K562 (cell line): ENCODE measurements around the gene USF2. TPM values are rescaled to one million over a fixed set of nuclear protein-coding genes. Genes with fewer than 3 reads are reported as not detected.

Source experiments
- BRF2 ChIP-seq: IDR thresholded peaks from 3 replicates; pipeline ENCODE4 v1.6.1; 2011; ENCODE audit warnings: borderline replicate concordance, mild to moderate bottlenecking; ENCODE audit not compliant: insufficient read length, insufficient read depth
- CBFA2T2 ChIP-seq: fragments of 450-650 bp; conservative IDR thresholded peaks from 2 replicates; pipeline ENCODE4 v1.6.1; 2017; ENCODE audit warnings: mild to moderate bottlenecking
- ETS1 ChIP-seq: conservative IDR thresholded peaks from 2 replicates; pipeline ENCODE4 v1.6.1; 2011; ENCODE audit warnings: low read depth, mild to moderate bottlenecking, low read length; ENCODE audit not compliant: control insufficient read depth
- HDAC8 ChIP-seq: fragments of 450-650 bp; IDR thresholded peaks from 2 replicates; pipeline ENCODE4 v1.6.1; 2016; ENCODE audit warnings: mild to moderate bottlenecking, missing genetic modification characterization, moderate library complexity, missing compliant biosample characterization
- MTA3 ChIP-seq: fragments of 450-650 bp; formaldehyde crosslinking; IDR thresholded peaks from 2 replicates; pipeline ENCODE4 v1.6.1; 2017; ENCODE audit warnings: mild to moderate bottlenecking, borderline replicate concordance
- NFIX ChIP-seq: fragments of 250-450 bp; sonication (Bioruptor Pico); IDR thresholded peaks from 2 replicates; pipeline ENCODE4 v1.4.0; 2020; ENCODE audit warnings: low read depth, mild to moderate bottlenecking, moderate library complexity
- PRDM10 ChIP-seq: fragments of 450-650 bp; IDR thresholded peaks from 2 replicates; pipeline ENCODE4 v1.6.1; 2018; ENCODE audit not compliant: partially characterized antibody
- PURB ChIP-seq: sonication (generic); formaldehyde crosslinking; IDR thresholded peaks from 2 replicates; pipeline ENCODE4 v1.9.0; 2021; ENCODE audit warnings: low read depth, mild to moderate bottlenecking, missing genetic modification reagents
- RBM14 ChIP-seq: fragments of 200-400 bp; formaldehyde crosslinking; IDR thresholded peaks from 2 replicates; pipeline ENCODE4 v1.6.1; 2018; ENCODE audit warnings: low read depth, mild to moderate bottlenecking, low read length, moderate library complexity, borderline replicate concordance; ENCODE audit not compliant: insufficient read depth
- TCF7 ChIP-seq: sonication (generic); IDR thresholded peaks from 2 replicates; pipeline ENCODE4 v1.6.1; 2016; ENCODE audit warnings: antibody characterized with exemption, borderline replicate concordance
- THRA ChIP-seq: fragments of 450-650 bp; IDR thresholded peaks from 2 replicates; pipeline ENCODE4 v1.6.1; 2017; ENCODE audit warnings: mild to moderate bottlenecking, moderate library complexity
- ZC3H4 ChIP-seq: sonication (generic); formaldehyde crosslinking; IDR thresholded peaks from 2 replicates; pipeline ENCODE4 v1.9.0; 2021; ENCODE audit warnings: missing genetic modification reagents, borderline replicate concordance
- polyA plus RNA-seq, 8 experiments: library from polyadenylated mRNA; depleted of rRNA in 4 of 8; stranded (reverse) in 5 of 8; unstranded in 3 of 8; fragments of >200 nt; fragmentation: Nextera tagmentation in 2 of 8; fragmentation: Illumina TruSeq in 1 of 8; extraction: Ambion mirVana in 2 of 8; extraction: Trizol in 1 of 8; gene quantifications; 2 replicates each; pipeline versions ENCODE4 v1.2.1 to v1.2.3, GENCODE V29; 2011 to 2014; ENCODE audit warnings: inconsistent platforms in 1 of 8, missing spikeins in 1 of 8
- total RNA-seq, 7 experiments: library from RNA; depleted of rRNA in 6 of 7; stranded (reverse); fragments of >200 nt in 6 of 7; fragmentation: Illumina TruSeq in 2 of 7; extraction: Trizol in 2 of 7; gene quantifications; 2 replicates each; pipeline versions ENCODE4 v1.2.1 to v1.2.3, GENCODE V29; 2011 to 2021; ENCODE audit warnings: low replicate concordance in 1 of 7
- TF ChIP-seq, protein P1 (sequence below), 3 experiments: IDR thresholded peaks in 2 of 3; conservative IDR thresholded peaks in 1 of 3; 2 replicates each; pipeline ENCODE4 v1.5.1; 2011 to 2012; ENCODE audit warnings: low read length in 3 of 3, mild to moderate bottlenecking in 3 of 3, control low read depth in 2 of 3, improper control_type of control experiment in 1 of 3, inconsistent platforms in 1 of 3, low read depth in 1 of 3, mixed read lengths in 1 of 3, moderate library complexity in 1 of 3; ENCODE audit not compliant: insufficient read depth in 2 of 3
- TF ChIP-seq, protein P2 (sequence below): sonication (generic); formaldehyde crosslinking; IDR thresholded peaks from 2 replicates; pipeline ENCODE4 v1.4.0; 2020; ENCODE audit warnings: mild to moderate bottlenecking, missing genetic modification reagents

USF2 gene
- total and polyA plus RNA-seq, 9 of the 15 experiments (the other 6 are each of a cell fraction or from before 2014, with no cell fraction given): 0.27 to 93.7 (median 58.4) TPM

- no peak for TF ChIP-seq THRA
- TF ChIP-seq HDAC8 (tag): no peak
- TF ChIP-seq PURB (CRISPR knock-in tag): no peak
- TF ChIP-seq, protein P1, sequence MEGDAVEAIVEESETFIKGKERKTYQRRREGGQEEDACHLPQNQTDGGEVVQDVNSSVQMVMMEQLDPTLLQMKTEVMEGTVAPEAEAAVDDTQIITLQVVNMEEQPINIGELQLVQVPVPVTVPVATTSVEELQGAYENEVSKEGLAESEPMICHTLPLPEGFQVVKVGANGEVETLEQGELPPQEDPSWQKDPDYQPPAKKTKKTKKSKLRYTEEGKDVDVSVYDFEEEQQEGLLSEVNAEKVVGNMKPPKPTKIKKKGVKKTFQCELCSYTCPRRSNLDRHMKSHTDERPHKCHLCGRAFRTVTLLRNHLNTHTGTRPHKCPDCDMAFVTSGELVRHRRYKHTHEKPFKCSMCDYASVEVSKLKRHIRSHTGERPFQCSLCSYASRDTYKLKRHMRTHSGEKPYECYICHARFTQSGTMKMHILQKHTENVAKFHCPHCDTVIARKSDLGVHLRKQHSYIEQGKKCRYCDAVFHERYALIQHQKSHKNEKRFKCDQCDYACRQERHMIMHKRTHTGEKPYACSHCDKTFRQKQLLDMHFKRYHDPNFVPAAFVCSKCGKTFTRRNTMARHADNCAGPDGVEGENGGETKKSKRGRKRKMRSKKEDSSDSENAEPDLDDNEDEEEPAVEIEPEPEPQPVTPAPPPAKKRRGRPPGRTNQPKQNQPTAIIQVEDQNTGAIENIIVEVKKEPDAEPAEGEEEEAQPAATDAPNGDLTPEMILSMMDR (IDR thresholded peaks at IDR 0.05 in 2 of 3, conservative IDR thresholded peaks at IDR 0.05 in 1 of 3; ENCODE audit: insufficient read depth in 2 of 3, low read depth in 1 of 3, low read length in 3 of 3): 0 out of 6 replicates have a peak, but pooled peaks of 1 of the 3 experiments have one; percentile 1
- no peak for TF ChIP-seq TCF7
- TF ChIP-seq CBFA2T2: no peak
- TF ChIP-seq MTA3: no peak
- no peak for TF ChIP-seq ZC3H4
- no peak for TF ChIP-seq BRF2
- no peak for TF ChIP-seq PRDM10
- 0 out of 2 replicates have a peak, but pooled peaks have one; percentile 23 for TF ChIP-seq RBM14
- no peak for TF ChIP-seq NFIX
- TF ChIP-seq, protein P2, sequence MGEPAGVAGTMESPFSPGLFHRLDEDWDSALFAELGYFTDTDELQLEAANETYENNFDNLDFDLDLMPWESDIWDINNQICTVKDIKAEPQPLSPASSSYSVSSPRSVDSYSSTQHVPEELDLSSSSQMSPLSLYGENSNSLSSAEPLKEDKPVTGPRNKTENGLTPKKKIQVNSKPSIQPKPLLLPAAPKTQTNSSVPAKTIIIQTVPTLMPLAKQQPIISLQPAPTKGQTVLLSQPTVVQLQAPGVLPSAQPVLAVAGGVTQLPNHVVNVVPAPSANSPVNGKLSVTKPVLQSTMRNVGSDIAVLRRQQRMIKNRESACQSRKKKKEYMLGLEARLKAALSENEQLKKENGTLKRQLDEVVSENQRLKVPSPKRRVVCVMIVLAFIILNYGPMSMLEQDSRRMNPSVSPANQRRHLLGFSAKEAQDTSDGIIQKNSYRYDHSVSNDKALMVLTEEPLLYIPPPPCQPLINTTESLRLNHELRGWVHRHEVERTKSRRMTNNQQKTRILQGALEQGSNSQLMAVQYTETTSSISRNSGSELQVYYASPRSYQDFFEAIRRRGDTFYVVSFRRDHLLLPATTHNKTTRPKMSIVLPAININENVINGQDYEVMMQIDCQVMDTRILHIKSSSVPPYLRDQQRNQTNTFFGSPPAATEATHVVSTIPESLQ (CRISPR knock-in tag): no peak
- TF ChIP-seq ETS1: no peak
Observed at GRCh38 chr19:35266520-35267352, 2.0 kb upstream of the USF2 start (continued).
